ENCODE results near the gene ARID1B. TPM values are rescaled to one million over a fixed set of nuclear protein-coding genes. Genes with fewer than 3 reads are reported as not detected.
"Not testable (repeated sequence)": the region's sequence is repeated elsewhere in the genome, so short reads cannot be mapped to it uniquely, and the experiment has no call there.

ARID1B gene
- total RNA-seq, 2 donors from 2014 or later: 43.9 to 44.6 TPM

DNA sequence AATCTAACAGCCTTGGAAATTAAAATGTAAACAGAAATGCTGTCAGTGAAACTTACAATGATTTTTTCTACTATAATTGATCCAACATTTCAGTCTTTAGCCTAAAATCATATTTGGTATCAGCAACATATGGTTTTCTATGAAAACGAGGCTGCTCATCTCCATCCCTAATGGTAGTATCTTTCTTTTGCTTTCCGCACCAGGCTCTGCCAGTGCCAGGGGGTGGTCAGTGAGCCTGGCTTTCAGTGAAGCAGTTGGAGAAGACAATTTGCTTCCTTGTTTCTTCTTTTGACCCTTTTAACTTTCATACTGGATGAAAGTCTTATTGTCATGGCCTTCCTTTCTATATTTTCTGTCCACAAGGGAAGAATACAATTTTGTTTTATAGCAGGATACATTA, 258.4 kb downstream of the ARID1B start:
- TF ChIP-seq, protein P1, sequence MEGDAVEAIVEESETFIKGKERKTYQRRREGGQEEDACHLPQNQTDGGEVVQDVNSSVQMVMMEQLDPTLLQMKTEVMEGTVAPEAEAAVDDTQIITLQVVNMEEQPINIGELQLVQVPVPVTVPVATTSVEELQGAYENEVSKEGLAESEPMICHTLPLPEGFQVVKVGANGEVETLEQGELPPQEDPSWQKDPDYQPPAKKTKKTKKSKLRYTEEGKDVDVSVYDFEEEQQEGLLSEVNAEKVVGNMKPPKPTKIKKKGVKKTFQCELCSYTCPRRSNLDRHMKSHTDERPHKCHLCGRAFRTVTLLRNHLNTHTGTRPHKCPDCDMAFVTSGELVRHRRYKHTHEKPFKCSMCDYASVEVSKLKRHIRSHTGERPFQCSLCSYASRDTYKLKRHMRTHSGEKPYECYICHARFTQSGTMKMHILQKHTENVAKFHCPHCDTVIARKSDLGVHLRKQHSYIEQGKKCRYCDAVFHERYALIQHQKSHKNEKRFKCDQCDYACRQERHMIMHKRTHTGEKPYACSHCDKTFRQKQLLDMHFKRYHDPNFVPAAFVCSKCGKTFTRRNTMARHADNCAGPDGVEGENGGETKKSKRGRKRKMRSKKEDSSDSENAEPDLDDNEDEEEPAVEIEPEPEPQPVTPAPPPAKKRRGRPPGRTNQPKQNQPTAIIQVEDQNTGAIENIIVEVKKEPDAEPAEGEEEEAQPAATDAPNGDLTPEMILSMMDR (IDR thresholded peaks at IDR 0.05): no peak
- no peaks in the 10 kb centered on the region for H3K9me3 ChIP-seq
- H3K4me3 ChIP-seq: no peak overlapping the region
- H3K27ac ChIP-seq: no peak overlapping the region
- no peaks in the 10 kb centered on the region for H3K27me3 ChIP-seq
- H3K4me1 ChIP-seq: peaks cover 0 to 42% of the 10 kb centered on the region in 2 donors
- H3K36me3 ChIP-seq: no peaks in the 10 kb centered on the region
- no peak for DNase-seq (ENCODE audit: low spot score)

DNA sequence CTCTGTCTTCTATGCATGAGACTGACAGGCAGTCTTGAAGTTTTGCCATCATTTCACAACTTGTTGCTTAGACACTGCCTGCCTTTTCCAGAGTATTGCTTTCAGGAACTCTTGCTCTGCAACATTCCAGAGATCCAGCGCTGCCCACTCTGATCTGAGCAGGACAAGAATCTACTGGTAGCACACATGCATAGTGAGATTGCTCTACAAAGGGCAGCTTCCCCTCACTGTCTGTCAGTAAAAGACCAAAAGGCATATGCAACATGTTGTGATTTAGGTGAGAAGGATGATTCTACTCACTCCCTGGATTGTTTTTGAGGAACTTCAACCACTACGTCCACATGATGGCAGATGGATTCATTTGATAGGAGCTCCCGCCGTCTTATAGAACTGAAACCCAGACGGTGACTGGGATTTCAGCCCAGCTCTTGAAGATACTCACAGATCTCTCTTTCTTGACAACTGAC, 259.1 kb downstream of the ARID1B start:
- no peak overlapping the region for H3K27ac ChIP-seq
- peaks cover 0 to 42% of the 10 kb centered on the region in 2 donors for H3K4me1 ChIP-seq
- H3K36me3 ChIP-seq: no peaks in the 10 kb centered on the region
- TF ChIP-seq, protein P1 (IDR thresholded peaks at IDR 0.05): no peak
- no peak for DNase-seq (ENCODE audit: low spot score)
- H3K27me3 ChIP-seq: no peaks in the 10 kb centered on the region
- no peaks in the 10 kb centered on the region for H3K9me3 ChIP-seq
- H3K4me3 ChIP-seq: no peak overlapping the region

DNA sequence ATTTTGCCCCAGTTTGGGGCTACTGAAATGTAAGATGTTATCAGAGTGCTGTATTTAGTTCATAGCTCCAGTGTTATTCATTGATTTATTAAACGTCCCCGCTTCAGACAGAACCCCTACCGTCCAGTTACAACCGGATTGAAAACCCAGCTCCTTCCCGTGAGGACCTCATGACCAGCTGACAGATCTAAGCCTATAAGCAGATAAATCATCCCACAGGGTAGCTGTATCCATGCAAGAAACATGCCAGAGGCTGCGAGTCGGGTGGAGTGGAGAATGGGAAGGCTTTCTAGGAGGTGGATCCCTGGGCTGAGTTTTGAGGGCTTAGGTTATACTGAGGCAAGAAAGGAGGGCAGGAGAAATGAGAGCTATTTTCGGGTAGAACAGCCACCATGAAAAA, 260.0 kb downstream of the ARID1B start:
- TF ChIP-seq, protein P1 (IDR thresholded peaks at IDR 0.05): no peak
- H3K4me3 ChIP-seq: no peak overlapping the region
- H3K4me1 ChIP-seq: peaks cover 0 to 42% of the 10 kb centered on the region in 2 donors

DNA sequence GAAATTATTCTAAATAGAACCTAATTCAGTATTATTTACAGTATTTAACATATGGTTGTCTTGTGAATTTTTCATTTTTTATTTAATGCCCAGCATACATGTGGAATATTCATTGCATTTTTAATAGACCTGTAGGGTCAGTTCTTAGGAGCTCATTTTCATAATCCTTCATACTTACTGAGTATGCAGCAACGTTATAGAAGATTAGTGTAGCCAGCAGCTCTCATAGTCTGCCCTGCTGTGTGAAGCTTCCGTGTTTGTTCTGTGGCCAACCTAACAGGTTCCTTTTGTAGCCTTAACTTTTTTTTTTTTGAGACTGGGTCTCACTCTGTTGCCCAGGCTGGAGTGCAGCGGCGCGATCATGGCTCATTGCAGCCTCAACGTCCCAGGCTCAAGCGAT, 261.4 kb downstream of the ARID1B start:
- no peak overlapping the region for H3K27ac ChIP-seq
- no peak for DNase-seq (ENCODE audit: low spot score)
- no peak overlapping the region for H3K4me3 ChIP-seq
- H3K9me3 ChIP-seq: no peaks in the 10 kb centered on the region
- TF ChIP-seq, protein P1 (IDR thresholded peaks at IDR 0.05): no peak
- no peaks in the 10 kb centered on the region for H3K36me3 ChIP-seq
- no peaks in the 10 kb centered on the region for H3K27me3 ChIP-seq
- H3K4me1 ChIP-seq: peaks cover 0 to 34% of the 10 kb centered on the region in 2 donors

More for the DNA sequence above, 260.0 kb downstream of the ARID1B start:
- Histone ChIP-seq H3K27me3 (no peaks in the 10 kb centered on the region), H3K27ac (no peak overlapping the region), H3K9me3 (no peaks in the 10 kb centered on the region), H3K36me3 (no peaks in the 10 kb centered on the region)
- DNase-seq (ENCODE audit: low spot score): no peak

DNA sequence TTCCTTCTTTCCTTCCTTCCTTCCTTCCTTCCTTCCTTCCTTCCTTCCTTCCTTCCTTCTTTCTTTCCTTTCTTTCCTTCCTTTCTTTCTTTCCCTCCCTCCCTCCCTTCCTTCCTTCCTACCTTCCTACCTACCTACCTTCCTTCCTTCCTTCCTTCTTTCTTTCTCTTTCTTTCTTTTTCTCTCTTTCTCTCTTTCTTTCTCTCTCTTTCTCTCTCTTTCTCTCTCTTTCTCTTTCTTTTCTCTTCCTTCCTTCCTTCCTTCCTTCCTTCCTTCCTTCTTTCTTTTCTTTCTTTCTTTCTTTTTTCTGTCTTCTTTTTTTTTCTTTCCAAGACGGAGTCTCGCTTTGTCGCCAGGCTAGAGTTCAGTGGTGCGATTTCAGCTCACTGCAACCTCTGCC, 262.5 kb downstream of the ARID1B start:
- not testable (repeated sequence) for H3K36me3 ChIP-seq; H3K9me3 ChIP-seq; DNase-seq (ENCODE audit: low spot score); H3K4me3 ChIP-seq; H3K27me3 ChIP-seq; H3K27ac ChIP-seq
- H3K4me1 ChIP-seq: peaks cover 0 to 24% of the 10 kb centered on the region in 2 donors

DNA sequence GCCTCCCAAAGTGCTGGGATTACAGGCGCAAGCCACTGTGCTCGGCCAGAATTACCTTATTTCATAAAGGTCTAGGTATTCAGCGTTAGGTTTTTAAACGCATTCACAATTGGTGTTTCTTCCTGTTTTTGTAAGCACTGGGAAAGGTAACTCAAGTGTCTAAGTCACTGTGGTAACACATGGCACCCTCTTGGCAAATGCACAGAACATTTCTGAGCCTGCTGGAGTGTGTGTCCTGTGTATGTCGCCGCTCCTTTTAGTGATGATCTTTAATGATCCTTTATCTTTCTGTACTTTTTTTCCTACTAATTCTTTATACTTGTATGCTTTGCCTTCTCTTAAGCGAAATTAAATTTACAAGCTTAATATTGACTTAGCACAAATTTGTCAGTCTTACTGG, 263.0 kb downstream of the ARID1B start:
- no peaks in the 10 kb centered on the region for H3K36me3 ChIP-seq
- peaks cover 0 to 18% of the 10 kb centered on the region in 2 donors for H3K4me1 ChIP-seq
- no peaks in the 10 kb centered on the region for H3K27me3 ChIP-seq
- TF ChIP-seq, protein P1 (IDR thresholded peaks at IDR 0.05): no peak
- DNase-seq (ENCODE audit: low spot score): no peak
- H3K4me3 ChIP-seq: no peak overlapping the region
- no peaks in the 10 kb centered on the region for H3K9me3 ChIP-seq
- no peak overlapping the region for H3K27ac ChIP-seq
